NCI-H146 treated with DMSO at 0.1 percent for 48 hours (cell line): ENCODE data around the gene RIPK3.
A peak's percentile ranks its signal among the peaks of the same experiment; 100 is the strongest.
"Not testable (repeated sequence)": the region's sequence is repeated elsewhere in the genome, so short reads cannot be mapped to it uniquely, and the experiment has no call there.

Experiments
- DNase-seq: peaks from one replicate; lab custom pipeline; 2025; ENCODE audit not compliant: unreplicated experiment; lab: John Stamatoyannopoulos, UW

The RIPK3 gene

DNA sequence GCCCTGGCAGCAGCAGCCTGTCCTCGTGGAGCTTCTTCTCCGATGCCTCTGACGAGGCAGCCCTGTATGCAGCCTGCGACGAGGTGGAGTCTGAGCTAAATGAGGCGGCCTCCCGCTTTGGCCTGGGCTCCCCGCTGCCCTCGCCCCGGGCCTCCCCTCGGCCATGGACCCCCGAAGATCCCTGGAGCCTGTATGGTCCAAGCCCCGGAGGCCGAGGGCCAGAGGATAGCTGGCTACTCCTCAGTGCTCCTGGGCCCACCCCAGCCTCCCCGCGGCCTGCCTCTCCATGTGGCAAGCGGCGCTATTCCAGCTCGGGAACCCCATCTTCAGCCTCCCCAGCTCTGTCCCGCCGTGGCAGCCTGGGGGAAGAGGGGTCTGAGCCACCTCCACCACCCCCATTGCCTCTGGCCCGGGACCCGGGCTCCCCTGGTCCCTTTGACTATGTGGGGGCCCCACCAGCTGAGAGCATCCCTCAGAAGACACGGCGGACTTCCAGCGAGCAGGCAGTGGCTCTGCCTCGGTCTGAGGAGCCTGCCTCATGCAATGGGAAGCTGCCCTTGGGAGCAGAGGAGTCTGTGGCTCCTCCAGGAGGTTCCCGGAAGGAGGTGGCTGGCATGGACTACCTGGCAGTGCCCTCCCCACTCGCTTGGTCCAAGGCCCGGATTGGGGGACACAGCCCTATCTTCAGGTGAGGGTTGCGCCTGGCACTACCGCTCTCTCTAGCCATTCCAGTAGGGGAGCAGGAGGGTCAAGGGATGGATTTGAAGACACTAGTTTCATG lies 30.3 kb upstream of the RIPK3 start:
- no peak for DNase-seq

DNA sequence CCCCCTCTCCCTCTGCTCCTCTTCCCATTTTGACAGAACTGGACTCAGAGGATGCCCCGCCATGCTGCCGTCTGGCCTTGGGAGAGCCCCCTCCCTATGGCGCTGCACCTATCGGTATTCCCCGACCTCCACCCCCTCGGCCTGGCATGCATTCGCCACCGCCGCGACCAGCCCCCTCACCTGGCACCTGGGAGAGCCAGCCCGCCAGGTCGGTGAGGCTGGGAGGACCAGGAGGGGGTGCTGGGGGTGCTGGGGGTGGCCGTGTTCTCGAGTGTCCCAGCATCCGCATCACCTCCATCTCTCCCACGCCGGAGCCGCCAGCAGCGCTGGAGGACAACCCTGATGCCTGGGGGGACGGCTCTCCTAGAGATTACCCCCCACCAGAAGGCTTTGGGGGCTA lies 29.7 kb upstream of the RIPK3 start:
- no peak for DNase-seq

DNA sequence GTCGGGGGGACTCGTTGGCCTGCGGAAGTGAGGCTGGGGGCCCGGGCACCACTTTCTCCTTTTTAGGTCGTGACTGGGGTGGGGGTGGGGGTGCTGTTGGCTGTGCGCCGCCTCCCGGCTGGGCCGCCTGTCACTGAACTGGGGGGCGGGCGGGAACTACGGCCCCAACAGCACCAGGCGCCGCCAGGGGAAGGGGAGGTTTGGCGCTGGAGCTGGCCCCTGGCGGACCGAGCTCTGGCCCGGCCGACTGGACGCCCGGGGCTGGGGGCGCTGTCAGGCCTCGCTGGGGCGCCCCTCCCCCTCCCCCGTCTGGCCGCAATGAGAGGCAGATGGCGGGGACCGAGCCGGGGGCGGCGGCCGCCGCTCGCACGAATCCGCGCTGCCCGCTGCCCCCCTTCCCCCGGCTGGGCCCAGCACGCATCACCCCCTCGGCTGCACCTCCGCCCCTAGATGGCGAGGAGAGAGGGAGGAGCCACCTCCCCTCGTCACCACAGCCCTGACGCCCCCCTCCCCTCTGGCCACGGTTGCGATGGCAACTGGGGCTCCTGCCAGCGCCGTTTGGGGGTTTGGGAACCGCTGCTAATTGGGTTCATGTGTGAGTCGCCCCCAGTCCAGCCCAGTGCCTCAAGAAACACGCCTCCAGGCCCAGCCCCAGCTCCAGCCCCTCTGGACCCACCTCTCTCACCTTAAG lies 28.9 kb upstream of the RIPK3 start:
- DNase-seq: no peak

DNA sequence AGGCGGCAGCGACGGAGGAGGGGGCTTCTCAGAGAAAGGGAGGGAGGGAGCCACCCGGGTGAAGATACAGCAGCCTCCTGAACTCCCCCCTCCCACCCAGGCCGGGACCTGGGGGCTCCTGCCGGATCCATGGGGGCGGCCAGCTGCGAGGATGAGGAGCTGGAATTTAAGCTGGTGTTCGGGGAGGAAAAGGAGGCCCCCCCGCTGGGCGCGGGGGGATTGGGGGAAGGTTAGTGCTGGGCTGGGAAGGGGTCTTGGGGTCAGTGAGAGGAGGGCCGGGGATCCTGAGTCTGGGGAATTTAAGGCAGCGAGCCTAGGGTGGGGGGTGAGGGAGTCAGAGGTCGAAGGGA lies 28.4 kb upstream of the RIPK3 start:
- DNase-seq: no peak

DNA sequence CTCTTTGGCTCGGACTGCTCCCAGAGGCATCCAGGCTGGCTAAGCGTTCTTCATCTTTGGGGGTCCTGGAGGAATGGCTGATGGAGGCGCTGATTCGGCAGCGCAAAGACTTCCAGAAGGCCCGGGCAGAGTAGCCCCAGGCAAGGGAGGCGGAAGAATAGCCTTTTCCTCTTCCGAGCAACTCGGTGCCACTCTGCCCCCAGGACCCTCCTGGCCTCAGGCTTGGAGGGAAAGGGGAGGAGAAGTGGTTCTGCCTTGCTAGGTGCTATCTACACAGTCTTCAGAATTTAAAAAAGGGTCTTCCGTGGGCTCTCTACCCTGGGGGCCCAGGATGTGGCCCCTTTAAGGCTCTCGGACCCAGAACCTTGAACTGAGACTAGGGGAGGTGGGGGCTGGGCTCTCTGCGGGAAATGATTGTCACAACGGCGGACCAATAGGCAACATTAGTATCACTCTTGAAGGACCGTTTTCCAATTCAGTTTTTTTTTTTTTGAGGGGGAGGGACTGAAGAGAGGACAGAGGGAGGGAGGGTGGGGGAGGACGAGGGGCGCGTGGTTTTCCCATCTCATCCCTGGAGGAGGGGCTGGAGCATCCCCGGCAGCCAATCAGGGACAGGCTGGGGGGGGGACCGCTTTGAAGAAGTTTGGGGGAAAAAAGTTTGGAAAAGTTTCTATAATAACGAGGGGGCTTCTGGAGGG lies 27.9 kb upstream of the RIPK3 start, which contains the start of gene NFATC4:
Gene NFATC4, plus strand, starts transcription at position 671 of the 698 bp plus-strand sequence. CDS start 157 bp downstream, outside the sequence.
- DNase-seq: peak; percentile 33

DNA sequence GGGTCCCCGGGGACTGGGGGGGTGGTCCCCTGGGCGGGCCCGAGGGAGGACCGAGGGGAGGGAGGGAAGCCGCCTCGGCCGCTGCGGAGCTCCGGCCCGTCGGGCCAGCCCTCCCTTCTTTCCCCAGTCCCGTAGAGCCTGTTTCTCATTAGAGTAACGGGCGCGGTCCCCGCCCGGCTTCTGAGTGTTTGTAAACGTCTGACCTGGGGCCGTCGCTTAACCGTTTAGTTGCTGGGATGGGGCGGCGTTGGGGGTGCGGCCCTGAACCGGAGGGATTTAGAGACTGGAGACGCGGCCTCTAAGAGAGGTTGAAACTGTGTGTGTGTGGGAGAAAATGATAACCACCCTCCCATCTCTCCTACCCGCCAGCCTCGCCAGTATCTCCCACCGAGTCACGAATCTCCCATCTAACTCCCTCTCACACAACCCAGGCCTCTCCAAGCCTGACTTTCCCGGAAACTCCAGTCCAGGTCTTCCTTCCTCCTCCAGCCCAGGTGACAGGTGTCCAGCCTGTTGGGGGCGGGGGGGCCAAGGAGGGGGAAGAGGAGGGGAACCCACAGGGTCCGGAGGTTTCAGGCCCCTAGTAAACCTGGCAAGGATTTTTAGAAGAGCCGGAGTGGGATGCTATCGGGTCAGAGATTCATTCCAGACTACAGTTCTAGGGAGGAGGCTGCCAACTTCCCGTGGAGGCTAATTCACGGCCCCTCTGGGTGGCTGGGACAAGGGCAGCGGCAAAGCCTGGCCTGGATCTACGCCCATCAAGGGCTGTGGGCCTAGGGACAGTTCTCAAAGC lies 27.1 kb upstream of the RIPK3 start:
- peak; percentile 85 for DNase-seq

DNA sequence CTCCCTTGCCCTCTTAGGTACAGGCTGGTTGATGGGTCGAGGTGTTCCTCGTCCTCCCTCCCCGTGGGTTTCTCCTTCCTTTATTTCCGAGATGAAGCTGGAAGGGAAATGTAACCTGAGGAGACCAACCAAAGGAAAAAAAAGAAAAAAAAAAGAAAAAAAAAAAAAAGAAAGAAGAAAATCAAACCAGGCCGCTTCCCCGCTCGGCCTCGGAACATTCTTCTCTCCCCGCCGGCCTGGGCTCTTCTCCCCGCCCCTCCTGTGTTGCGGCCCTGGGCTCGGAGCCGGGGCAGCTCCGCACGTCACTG lies 26.6 kb upstream of the RIPK3 start:
- no peak for DNase-seq

DNA sequence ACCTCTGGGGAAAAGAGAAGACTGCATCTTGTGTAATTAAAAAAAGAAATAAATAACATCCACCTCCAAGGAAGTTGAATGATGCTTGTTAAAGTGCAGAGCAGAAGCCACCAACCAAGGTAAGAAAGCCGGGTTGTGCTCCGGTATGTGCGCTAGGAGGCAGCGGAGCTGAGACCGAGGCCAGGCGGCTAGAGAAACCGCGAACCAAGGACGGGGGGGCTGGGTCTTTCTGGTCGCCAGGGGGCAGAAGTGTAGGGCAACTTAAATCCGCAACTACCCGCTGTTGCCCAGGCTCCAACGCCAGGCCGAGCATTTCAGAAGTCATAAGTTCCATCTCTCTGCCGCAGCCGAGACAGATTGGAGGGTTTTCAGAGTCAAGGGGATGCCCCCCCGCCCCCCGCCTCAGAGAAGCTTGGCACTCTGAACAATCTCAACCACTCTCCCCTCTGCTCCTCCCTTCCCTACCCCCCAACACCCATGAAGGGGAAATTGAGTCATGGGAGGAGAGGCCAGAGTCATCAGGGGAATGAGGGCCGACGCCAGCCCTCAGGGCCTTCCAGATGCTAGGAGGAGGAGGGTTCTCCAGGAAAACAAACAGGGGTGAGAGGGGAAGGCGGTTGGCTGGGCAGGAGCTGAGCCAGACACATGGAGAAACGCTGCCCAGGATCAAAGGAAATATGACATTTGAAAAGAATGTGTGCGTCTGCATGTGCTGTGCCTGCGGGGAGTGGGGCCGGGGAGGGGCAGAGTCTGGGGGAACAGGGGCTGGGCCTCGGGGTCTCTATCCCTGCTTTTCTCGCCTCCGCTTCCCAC lies 26.0 kb upstream of the RIPK3 start:
- DNase-seq: no peak

DNA sequence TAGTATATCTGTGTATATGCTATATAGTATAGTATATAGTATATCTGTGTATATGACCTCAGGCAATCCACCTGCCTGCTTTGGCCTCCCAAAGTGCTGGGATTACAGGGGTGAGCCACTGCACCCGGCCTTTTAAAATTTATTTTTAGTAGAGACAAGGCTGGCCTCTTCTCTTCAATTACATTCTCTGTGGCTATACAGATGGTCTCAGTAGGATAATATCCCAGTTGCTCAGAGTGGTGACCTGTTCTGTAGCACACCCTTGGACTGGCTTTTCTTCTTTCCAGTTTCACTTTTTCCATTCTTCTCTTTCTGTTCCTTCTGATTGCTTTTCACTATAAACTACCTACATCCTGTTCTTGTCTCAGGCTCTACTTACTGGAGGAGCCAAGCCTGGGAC lies 25.1 kb upstream of the RIPK3 start:
- DNase-seq: no peak

DNA sequence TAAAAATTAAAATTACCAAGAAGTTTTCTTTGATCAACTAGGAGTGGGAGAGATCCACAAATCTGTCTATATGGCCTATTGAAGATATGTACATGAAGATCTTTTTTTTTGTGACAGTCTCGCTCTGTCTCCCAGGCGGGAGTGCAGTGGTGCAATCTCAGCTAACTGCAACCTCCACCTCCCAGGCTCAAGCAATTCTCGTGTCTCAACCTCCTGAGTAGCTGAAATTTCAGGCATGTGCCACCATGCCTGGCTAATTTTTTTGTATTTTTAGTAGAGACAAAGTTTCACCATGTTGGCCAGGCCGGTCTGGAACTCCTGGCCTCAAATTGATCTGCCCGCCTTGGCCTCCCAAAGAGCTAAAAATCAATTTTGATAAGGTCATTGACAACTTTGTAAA lies 23.6 kb upstream of the RIPK3 start:
- DNase-seq: no peak

DNA sequence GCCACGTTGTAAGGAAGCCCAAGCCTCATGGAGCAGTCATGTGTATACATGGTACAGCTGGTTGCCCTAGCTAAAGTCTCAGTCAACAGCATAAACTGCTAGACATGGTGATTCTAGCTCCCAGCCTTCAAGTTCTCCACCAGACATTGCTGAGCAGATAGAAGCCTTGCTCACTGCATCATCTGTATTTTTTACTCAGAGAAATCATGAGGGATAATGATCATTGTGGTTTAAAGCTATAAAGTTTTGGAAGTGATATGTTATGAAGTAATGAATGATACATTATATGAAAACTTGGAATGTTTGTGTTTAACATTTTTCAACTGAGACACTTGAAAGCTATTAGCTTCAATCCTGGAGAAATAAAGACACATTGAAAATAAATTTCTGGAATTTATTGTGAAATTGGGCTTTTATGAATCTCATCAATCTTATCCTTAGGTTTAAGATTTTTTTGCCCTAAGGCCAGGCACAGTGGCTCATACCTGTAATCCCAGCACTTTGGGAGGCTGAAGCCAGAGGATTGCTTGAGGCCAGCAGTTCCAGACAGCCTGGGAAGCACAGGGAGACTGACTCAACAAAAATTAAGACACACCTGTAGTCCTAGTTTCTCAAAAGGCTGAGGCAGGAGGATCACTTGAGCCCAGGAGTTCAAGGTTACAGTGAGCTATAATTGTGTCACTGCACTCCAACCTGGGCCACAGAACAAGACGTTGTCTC lies 22.6 kb upstream of the RIPK3 start:
- DNase-seq: no peak

DNA sequence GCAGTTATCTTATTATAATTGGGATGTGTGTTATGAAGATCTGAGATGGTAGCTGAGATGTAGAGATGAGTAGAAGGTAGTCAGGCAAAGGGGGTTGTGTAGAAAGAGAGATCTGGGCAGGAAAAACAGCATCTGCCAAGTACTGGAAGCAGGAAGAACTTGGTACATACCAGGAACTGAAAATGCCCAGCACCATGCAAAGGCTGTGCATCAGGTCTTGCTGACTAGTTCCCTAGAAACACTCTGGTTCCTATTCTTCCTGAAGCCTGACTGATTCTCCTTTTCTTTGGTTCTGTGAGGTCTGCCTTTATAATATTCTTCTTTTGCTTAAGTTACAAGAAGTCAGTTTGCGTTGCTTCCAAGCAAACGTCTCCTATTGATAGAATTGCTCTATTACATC lies 21.5 kb upstream of the RIPK3 start:
- DNase-seq: no peak

DNA sequence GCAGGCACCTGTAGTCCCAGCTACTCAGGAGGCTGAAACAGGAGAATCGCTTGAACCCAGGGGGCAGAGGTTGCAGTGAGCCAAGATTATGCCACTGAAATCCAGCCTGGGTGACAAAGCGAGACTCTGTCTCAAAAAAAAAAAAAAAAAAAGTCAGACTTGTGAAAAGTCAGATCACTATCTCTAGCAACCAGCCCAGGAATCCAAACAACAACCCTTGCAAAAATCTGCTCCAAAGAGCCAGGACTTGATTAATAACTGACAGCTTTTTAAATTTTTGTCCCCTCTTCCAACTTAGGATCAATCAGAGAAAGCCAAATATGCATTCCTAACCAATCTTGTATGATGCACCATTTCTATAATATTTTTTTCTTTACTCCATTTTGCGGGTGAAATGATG lies 20.5 kb upstream of the RIPK3 start:
- DNase-seq: no peak

DNA sequence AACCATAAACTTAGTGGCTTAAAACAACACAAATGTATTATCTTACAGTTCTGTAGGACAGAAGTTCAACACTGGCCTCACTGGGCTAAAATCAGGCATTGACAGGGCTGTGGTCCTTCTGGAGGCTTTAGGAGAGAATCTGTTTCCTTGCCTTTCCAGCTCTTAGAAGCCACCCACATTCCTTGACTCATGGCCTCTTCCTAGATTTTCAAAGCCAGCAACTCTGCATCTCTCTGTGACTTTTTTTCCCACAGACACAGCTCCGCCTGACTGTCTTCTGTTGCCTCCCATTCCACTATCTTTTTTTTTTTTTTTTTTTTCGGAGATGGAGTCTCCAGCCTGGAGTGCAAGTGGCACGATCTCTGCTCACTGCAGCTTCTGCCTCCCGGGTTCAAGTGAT lies 16.4 kb upstream of the RIPK3 start:
- no peak for DNase-seq

DNA sequence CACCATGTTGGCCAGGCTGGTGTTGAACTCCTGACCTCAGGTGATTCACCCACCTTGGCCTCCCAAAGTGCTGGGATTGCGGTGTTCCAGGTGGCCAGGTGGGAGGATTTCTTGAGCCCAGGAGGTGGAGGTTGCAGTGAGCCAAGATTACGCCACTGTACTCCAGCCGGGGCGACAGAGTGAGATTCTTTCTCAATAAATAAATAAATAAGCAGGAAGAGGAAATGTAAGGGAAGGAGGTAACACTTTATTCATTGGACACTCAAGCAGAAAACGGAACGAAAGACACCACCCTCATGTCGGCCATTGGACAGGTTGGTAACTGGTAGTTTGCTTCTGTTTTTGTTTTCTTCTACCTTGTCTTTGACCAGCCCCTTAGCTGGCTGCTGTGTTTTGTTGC lies 15.2 kb upstream of the RIPK3 start:
- DNase-seq: no peak

DNA sequence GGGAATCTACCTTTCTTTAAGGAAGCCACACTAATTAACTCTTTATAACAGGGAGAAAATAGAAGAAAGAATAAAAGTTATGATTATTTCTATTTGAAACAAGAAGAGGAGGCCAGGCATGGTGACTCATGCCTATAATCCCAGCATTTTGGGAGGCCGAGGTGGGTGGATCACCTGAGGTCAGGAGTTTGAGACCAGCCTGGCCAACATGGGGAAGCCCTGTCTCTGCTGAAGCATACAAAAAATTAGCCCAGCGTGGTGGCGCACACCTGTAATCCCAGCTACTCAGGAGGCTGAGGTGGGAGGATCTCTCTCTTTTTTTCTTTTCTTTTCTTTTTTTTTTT lies 14.7 kb upstream of the RIPK3 start:
- DNase-seq: not testable (repeated sequence)

DNA sequence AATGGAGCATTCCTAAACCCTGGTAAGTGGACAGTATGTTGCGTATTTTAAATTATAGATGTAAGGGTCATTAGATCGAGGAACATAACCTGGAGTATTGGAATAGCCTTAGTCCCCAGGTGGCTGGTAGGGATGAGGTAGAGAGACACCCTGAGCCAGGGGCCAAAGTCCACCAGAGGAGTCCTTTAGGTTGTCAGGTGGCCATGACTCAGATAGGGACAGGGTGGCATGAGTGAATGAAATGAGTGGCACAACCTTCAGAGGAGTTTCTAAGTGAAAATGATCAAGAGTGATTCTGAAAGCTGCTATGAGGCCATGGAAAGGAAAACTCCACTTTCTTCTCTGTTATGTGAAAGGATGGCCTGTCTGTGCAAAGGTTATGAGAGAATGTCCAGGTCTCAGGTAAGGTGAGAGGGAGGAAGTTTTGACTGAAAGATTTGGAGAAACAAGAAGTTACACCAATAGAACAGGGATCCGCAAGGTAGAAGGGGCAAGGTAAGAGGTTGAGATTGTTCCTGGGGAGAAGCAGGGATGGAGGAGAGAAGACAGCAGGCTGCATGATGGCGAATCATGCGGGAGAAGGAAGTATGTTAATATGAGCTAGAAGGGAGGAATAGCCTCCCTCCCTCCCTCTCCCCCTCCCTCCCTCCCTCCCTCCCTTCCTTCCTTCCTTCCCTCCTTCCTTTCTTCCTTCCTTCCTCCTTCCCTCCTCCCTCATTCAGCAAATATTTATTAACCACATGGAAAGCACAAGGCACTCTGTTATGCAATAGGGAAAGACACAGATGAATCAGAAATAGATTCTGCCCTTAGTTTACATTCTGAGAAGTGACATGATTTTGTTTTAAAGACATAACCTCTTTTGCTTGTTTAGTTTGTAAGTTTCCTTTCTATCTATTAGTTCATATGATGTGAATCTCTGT lies 14.0 kb upstream of the RIPK3 start:
- DNase-seq: no peak

DNA sequence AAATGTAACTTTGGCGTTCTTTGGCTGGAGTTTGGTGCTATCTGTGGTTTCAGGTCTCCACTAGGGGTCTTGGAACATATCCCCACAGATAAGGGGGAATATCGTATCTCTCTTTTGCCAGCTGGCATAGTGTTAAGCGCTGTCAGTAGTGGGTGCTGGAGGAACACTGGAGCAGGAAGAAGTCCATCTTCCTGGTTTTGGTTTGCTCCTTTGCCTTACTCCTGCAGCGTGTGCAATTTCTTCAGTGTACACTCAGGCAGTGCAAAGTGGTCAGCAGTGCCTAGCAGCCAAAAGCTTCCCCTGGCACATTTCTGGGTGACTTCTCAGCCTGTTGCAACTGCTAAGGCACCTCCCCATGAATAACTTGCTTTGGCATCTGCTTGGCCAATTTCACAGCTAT lies 11.7 kb upstream of the RIPK3 start:
- DNase-seq: no peak

DNA sequence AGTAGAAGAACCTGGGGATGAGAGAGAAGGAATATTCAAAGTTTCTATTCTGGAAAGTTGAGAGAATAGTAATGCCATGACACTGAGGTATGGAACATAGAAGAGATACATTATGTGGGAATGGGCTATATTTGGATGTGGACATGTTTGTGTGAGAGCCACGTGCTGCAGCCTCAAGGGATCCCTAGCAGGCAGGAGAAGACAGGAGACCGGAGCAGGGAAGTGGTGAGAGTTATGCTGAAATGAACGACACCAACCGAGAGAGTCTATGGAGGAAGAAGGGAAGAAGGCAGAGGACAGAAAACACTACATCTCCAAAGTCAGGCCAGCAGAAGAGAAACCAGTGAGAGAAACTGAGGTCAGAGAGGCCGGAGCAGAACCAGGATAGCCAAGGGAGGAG lies 10.0 kb upstream of the RIPK3 start:
- no peak for DNase-seq
